Panc1 (cell line): ENCODE measurements around the gene PRKCQ. TPM values are rescaled to one million over a fixed set of nuclear protein-coding genes. Genes with fewer than 3 reads are reported as not detected.

Experiments
- ATAC-seq: fragments of 200-7000 bp; cut with Tn5 transposase; 2 replicates; pipeline ENCODE4 v1.9.1; 2020; ENCODE audit warnings: mild to moderate bottlenecking, moderate library complexity
- BruUV-seq: library from RNA; stranded (reverse); fragments of 400-500 nt; replicated peaks from 2 replicates; lab custom pipeline; 2021; lab: Mats Ljungman, UMichigan
- CTCF ChIA-PET: fragments of 300-600 bp; sonication (Branson Sonifier 250); formaldehyde crosslinking; loops from one replicate; lab custom pipeline; 2022; ENCODE audit warnings: antibody characterized with exemption; lab: Charles Lee
- POLR2A ChIA-PET: fragments of 300-600 bp; sonication (Branson Sonifier 250); formaldehyde crosslinking; loops from one replicate; lab custom pipeline; 2022; ENCODE audit warnings: antibody characterized with exemption; lab: Charles Lee
- DNase-seq: peaks from one replicate; pipeline ENCODE4 v3.0.0-alpha.2; 2010; ENCODE audit warnings: low read depth, low spot score
- H3K27ac ChIP-seq: 2 replicates; pipeline ENCODE4 v1.5.1; 2011; ENCODE audit warnings: mild to moderate bottlenecking, low read length, inconsistent platforms
- H3K27me3 ChIP-seq: fragments of 200-500 bp; sonication (Bioruptor generic); 2 replicates; pipeline ENCODE4 v1.6.0; 2014; ENCODE audit warnings: low read length, inconsistent platforms; ENCODE audit not compliant: control insufficient read depth, insufficient read depth
- H3K36me3 ChIP-seq: fragments of 200-500 bp; sonication (Bioruptor generic); 2 replicates; pipeline ENCODE4 v1.5.1; 2014; ENCODE audit warnings: inconsistent platforms, mild to moderate bottlenecking, low read length, moderate library complexity; ENCODE audit not compliant: control insufficient read depth, insufficient read depth
- H3K4me1 ChIP-seq: 2 replicates; pipeline ENCODE4 v1.5.1; 2011; ENCODE audit warnings: inconsistent platforms, mild to moderate bottlenecking, low read length, moderate library complexity; ENCODE audit not compliant: control insufficient read depth, insufficient read depth
- H3K4me3 ChIP-seq, 2 experiments: 2 replicates each; pipeline ENCODE4 v1.5.1; 2011 to 2012; ENCODE audit warnings: low read depth in 2 of 2, low read length in 2 of 2, mild to moderate bottlenecking in 2 of 2, inconsistent platforms in 1 of 2, moderate library complexity in 1 of 2
- H3K9me3 ChIP-seq: fragments of 200-500 bp; sonication (Bioruptor generic); 2 replicates; pipeline ENCODE4 v1.5.1; 2014; ENCODE audit warnings: low read depth, mild to moderate bottlenecking, inconsistent platforms, low read length, moderate library complexity; ENCODE audit not compliant: control insufficient read depth, insufficient read depth
- POLR2AphosphoS5 ChIP-seq: IDR thresholded peaks from 2 replicates; pipeline ENCODE4 v1.6.1; 2012; ENCODE audit warnings: mild to moderate bottlenecking, low read depth, low read length, moderate library complexity
- SIN3A ChIP-seq: IDR thresholded peaks from 2 replicates; pipeline ENCODE4 v1.6.1; 2012; ENCODE audit warnings: low read depth, mild to moderate bottlenecking, low read length, moderate library complexity, borderline replicate concordance; ENCODE audit not compliant: insufficient read depth
- TCF7L2 ChIP-seq: IDR thresholded peaks from 2 replicates; pipeline ENCODE4 v1.6.1; 2011; ENCODE audit warnings: mild to moderate bottlenecking, low read depth, low read length, inconsistent platforms
- in situ Hi-C: cut with HindIII; loops from 2 replicates; pipeline ENCODE4 v1.10.0; 2016; ENCODE audit warnings: low sequenced_read_pairs, low pct_unique_long_range_greater_than_20kb
- intact Hi-C: fragments of 100-400 bp; cut with micrococcal nuclease; formaldehyde crosslinking; loops from one replicate; pipeline ENCODE4 v1.10.0; 2022; ENCODE audit not compliant: unreplicated experiment
- total RNA-seq: library from RNA; stranded (reverse); gene quantifications from one replicate; pipeline ENCODE4 v1.2.1, GENCODE V29; 2021; ENCODE audit not compliant: unreplicated experiment
- TF ChIP-seq, protein P1 (sequence below), 2 experiments: IDR thresholded peaks; 2 replicates each; pipeline ENCODE4 v1.6.1; 2011 to 2012; ENCODE audit warnings: low read depth in 2 of 2, control low read depth in 1 of 2, low read length in 1 of 2, mild to moderate bottlenecking in 1 of 2, moderate library complexity in 1 of 2; ENCODE audit not compliant: insufficient read depth in 1 of 2
- TF ChIP-seq, protein P2 (sequence below): fragments of 450-650 bp; IDR thresholded peaks from 2 replicates; pipeline ENCODE4 v1.5.1; 2017; ENCODE audit warnings: mild to moderate bottlenecking

PRKCQ gene
- total RNA-seq, 1 experiment from 2014 or later: 0.23 TPM

DNA sequence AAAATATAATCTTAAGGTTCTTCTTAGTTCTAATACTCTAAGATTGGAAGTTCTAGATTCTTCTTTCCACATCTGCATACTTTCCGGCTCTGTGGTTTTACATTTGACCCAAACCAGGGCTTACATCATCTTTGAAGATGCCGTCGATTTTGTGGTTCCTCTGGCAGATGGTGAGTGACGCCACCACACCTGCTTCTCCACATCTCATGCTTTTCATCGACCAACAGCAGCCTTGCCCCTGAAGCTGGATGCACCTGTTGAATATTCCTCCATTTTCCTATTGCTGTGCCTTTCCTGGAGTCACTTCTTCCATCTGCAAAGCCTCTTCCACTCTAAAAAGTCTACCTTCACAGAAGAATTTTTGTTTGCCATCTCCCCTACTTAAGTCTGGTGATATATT is 121.3 kb downstream of the PRKCQ start:
- Histone ChIP-seq H3K9me3 (no peaks in the 10 kb centered on the region), H3K4me3 (no peak overlapping the region), H3K27me3 (no peaks in the 10 kb centered on the region), H3K36me3 (no peaks in the 10 kb centered on the region), H3K4me1 (no peaks in the 10 kb centered on the region), H3K27ac (no peak overlapping the region)
- no peak for DNase-seq
- in situ Hi-C loops (no loop called here), intact Hi-C loops (no loop called here)
- TF ChIP-seq, protein P1, sequence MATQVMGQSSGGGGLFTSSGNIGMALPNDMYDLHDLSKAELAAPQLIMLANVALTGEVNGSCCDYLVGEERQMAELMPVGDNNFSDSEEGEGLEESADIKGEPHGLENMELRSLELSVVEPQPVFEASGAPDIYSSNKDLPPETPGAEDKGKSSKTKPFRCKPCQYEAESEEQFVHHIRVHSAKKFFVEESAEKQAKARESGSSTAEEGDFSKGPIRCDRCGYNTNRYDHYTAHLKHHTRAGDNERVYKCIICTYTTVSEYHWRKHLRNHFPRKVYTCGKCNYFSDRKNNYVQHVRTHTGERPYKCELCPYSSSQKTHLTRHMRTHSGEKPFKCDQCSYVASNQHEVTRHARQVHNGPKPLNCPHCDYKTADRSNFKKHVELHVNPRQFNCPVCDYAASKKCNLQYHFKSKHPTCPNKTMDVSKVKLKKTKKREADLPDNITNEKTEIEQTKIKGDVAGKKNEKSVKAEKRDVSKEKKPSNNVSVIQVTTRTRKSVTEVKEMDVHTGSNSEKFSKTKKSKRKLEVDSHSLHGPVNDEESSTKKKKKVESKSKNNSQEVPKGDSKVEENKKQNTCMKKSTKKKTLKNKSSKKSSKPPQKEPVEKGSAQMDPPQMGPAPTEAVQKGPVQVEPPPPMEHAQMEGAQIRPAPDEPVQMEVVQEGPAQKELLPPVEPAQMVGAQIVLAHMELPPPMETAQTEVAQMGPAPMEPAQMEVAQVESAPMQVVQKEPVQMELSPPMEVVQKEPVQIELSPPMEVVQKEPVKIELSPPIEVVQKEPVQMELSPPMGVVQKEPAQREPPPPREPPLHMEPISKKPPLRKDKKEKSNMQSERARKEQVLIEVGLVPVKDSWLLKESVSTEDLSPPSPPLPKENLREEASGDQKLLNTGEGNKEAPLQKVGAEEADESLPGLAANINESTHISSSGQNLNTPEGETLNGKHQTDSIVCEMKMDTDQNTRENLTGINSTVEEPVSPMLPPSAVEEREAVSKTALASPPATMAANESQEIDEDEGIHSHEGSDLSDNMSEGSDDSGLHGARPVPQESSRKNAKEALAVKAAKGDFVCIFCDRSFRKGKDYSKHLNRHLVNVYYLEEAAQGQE (IDR thresholded peaks at IDR 0.05; ENCODE audit: insufficient read depth in 1 of 2, low read depth in 2 of 2, low read length in 1 of 2): no peak
- TF ChIP-seq TCF7L2: no peak
- TF ChIP-seq, protein P2, sequence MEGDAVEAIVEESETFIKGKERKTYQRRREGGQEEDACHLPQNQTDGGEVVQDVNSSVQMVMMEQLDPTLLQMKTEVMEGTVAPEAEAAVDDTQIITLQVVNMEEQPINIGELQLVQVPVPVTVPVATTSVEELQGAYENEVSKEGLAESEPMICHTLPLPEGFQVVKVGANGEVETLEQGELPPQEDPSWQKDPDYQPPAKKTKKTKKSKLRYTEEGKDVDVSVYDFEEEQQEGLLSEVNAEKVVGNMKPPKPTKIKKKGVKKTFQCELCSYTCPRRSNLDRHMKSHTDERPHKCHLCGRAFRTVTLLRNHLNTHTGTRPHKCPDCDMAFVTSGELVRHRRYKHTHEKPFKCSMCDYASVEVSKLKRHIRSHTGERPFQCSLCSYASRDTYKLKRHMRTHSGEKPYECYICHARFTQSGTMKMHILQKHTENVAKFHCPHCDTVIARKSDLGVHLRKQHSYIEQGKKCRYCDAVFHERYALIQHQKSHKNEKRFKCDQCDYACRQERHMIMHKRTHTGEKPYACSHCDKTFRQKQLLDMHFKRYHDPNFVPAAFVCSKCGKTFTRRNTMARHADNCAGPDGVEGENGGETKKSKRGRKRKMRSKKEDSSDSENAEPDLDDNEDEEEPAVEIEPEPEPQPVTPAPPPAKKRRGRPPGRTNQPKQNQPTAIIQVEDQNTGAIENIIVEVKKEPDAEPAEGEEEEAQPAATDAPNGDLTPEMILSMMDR: no peak
- no peak for TF ChIP-seq SIN3A
- TF ChIP-seq POLR2AphosphoS5: no peak
- POLR2A ChIA-PET: no interaction called here
- ATAC-seq: no peak
- CTCF ChIA-PET: no interaction called here
- BruUV-seq: no TSS peak

DNA sequence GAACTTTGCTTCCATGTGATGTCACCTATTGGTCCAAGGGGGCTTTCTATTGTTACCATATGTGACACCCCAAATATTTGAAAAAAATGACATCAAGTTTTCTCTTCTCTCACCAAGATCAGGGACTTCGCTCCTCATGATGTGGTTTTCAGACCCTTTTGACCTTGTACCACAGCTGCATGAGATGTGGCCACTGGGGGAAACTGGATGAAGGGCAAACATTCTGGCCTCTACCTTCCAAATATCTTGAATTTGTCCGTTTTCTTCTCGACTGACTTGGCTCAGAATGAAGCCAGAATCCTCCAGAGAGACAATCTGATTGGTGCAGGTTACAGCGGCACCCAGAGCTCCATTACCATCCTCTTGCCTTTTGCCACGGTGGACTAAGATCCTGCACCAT is 122.7 kb downstream of the PRKCQ start:
- H3K9me3 ChIP-seq: no peaks in the 10 kb centered on the region
- ATAC-seq (no peak), DNase-seq (no peak)
- no peaks in the 10 kb centered on the region for H3K36me3 ChIP-seq
- ChIA-PET CTCF (no interaction called here), POLR2A (no interaction called here)
- TF ChIP-seq, protein P1 (IDR thresholded peaks at IDR 0.05; ENCODE audit: insufficient read depth in 1 of 2, low read depth in 2 of 2, low read length in 1 of 2): no peak
- TF ChIP-seq SIN3A (no peak), POLR2AphosphoS5 (no peak)
- H3K27ac ChIP-seq: no peak overlapping the region
- intact Hi-C loops (no loop called here), in situ Hi-C loops (no loop called here)
- H3K4me3 ChIP-seq: no peak overlapping the region
- no TSS peak for BruUV-seq
- no peaks in the 10 kb centered on the region for H3K4me1 ChIP-seq
- no peaks in the 10 kb centered on the region for H3K27me3 ChIP-seq
